GM19043 (cell line): ENCODE data around the gene SLC25A13.
A peak's percentile ranks its signal among the peaks of the same experiment; 100 is the strongest.
"Not testable (repeated sequence)": the region's sequence is repeated elsewhere in the genome, so short reads cannot be mapped to it uniquely, and the experiment has no call there.

ENCODE experiments used
- ATAC-seq: cut with Tn5 transposase; IDR thresholded peaks from one replicate; pipeline ENCODE4 v1.9.1; 2021; ENCODE audit warnings: low read depth; ENCODE audit not compliant: unreplicated experiment

SLC25A13 gene

GRCh38 chr7:96321658-96322372 is at the start of gene SLC25A13:
TSS of gene SLC25A13 (minus strand) at chr7:96322098. CDS start at chr7:96321956, 142 bp downstream.
- ATAC-seq = peak; percentile 73

- ATAC-seq = not testable (repeated sequence)
These were observed 44.0 kb upstream of the SLC25A13 start for GRCh38 chr7:96365916-96366315.

- ATAC-seq = no peak
These were observed 39.4 kb upstream of the SLC25A13 start for GRCh38 chr7:96361116-96361857.

GRCh38 chr7:96359876-96360275 is 38.0 kb upstream of the SLC25A13 start:
- ATAC-seq = peak; percentile 85

GRCh38 chr7:96358236-96358971 is 36.5 kb upstream of the SLC25A13 start:
- not testable (repeated sequence) for ATAC-seq

- no peak for ATAC-seq
These were observed 34.1 kb upstream of the SLC25A13 start for GRCh38 chr7:96355990-96356506.

- no peak for ATAC-seq
These were observed 33.0 kb upstream of the SLC25A13 start for GRCh38 chr7:96354881-96355280.

GRCh38 chr7:96349572-96349971 is 27.7 kb upstream of the SLC25A13 start:
- no peak for ATAC-seq

GRCh38 chr7:96347471-96347870 is 25.6 kb upstream of the SLC25A13 start:
- no peak for ATAC-seq

GRCh38 chr7:96346293-96346953 is 24.5 kb upstream of the SLC25A13 start:
- ATAC-seq = no peak

- no peak for ATAC-seq
These were observed 22.3 kb upstream of the SLC25A13 start for GRCh38 chr7:96344236-96344635.

GRCh38 chr7:96342049-96342448 is 20.2 kb upstream of the SLC25A13 start:
- ATAC-seq = no peak

- no peak for ATAC-seq
These were observed 15.6 kb upstream of the SLC25A13 start for GRCh38 chr7:96337519-96337918.

- ATAC-seq = no peak
These were observed 10.4 kb upstream of the SLC25A13 start for GRCh38 chr7:96332325-96332724.

- ATAC-seq = no peak
These were observed 9.9 kb upstream of the SLC25A13 start for GRCh38 chr7:96331775-96332174.

GRCh38 chr7:96331233-96331632 is 9.3 kb upstream of the SLC25A13 start:
- ATAC-seq = no peak

- ATAC-seq = no peak
These were observed 8.3 kb upstream of the SLC25A13 start for GRCh38 chr7:96330193-96330592.

- ATAC-seq = no peak
These were observed 7.3 kb upstream of the SLC25A13 start for GRCh38 chr7:96329241-96329640.

- ATAC-seq = no peak
These were observed 6.1 kb upstream of the SLC25A13 start for GRCh38 chr7:96328016-96328415.

GRCh38 chr7:96327429-96327828 is 5.5 kb upstream of the SLC25A13 start:
- ATAC-seq = no peak
